NCI-H524 (cell line): Measurements from ENCODE around the gene COL8A1.
A peak's percentile ranks its signal among the peaks of the same experiment; 100 is the strongest.

Experiments
- DNase-seq, 2 experiments: peaks; one replicate each; lab custom pipeline; 2025; lab: John Stamatoyannopoulos, UW

Gene COL8A1

DNA sequence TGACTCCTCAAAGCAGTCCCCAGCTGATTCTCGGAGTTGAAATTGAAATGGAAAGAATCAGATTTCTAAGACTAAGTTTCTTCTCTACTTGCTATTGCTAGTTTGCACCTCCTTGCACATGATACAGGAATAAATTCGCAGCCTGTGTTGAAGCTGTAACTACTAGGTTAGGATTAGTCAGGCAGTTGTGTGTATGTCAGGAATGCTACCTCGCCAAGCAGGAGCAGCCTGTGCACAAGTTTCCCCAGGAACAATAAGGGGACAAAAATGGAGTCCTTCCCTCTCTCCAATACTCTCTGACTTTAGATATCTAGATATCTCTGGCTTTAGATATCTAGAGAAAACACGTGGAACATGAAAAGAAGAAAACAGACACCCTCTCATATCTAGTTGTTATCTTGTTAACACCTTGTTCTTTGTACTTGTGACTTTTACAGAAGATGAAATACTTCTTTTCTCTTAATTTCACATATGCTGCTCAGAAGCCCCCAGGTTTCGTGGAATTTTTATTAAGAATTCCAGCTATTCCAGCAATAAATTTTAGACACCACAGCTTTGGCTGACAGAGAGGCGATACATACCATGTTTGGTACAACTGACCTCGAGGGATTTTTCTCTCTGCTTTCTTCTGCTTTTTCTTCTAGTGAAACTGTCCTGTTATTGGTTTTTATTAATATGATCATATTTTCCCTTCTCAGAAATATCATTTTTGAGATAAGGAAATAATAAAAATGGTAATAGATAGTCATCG is 123.2 kb downstream of the COL8A1 start:
- no peak for DNase-seq

DNA sequence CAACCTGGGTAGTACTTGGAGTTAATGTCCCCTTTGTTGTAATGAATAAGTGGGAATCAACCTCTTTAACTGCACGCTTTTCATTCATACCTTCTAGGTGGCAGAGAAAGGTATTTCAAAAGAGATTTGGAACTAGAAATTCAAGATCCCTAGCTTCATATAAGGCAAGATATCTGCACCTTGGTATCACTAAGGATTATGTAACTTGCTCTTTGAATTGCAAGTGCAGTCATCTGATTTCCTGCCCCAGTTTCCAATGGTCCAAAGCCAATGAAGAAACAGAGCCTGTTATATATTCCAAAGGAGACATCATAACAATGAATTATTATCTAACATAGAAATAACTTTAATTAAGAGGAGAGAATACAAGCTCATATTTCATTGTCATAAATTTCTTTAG is 124.5 kb downstream of the COL8A1 start:
- DNase-seq, result no peak

- no peak for DNase-seq
Measured at GRCh38 chr3:99764377-99764776, 126.0 kb downstream of the COL8A1 start.

- no peak for DNase-seq
Measured at GRCh38 chr3:99765042-99765942, 126.9 kb downstream of the COL8A1 start.

- no peak for DNase-seq
Measured at GRCh38 chr3:99767291-99767690, 128.9 kb downstream of the COL8A1 start.

GRCh38 chr3:99768126-99768525 is 129.7 kb downstream of the COL8A1 start:
- no peak for DNase-seq

- no peak for DNase-seq
Measured at GRCh38 chr3:99768808-99769501, 130.6 kb downstream of the COL8A1 start.

DNA sequence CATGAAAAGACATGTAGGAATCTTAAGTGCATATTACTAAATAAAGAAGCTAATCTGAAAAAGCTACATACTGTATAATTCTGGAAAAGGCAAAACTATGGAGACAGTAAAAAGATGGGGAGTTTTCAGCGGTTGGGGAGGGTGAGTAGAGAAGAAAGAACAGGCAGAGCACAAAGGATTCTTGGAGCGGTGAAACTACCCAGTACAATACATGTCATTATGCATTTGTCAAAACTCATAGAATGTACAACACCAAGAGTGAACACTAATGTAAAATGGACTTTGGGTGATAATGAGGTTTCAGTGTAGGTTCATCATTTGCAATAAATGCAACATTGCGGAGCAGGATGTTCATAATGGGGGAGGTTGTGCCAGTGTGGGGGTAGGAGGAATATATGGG is 133.8 kb downstream of the COL8A1 start:
- DNase-seq, result no peak

GRCh38 chr3:99772671-99773070 is 134.3 kb downstream of the COL8A1 start:
- no peak for DNase-seq

- DNase-seq, result no peak
Measured at GRCh38 chr3:99774467-99774866, 136.1 kb downstream of the COL8A1 start.

DNA sequence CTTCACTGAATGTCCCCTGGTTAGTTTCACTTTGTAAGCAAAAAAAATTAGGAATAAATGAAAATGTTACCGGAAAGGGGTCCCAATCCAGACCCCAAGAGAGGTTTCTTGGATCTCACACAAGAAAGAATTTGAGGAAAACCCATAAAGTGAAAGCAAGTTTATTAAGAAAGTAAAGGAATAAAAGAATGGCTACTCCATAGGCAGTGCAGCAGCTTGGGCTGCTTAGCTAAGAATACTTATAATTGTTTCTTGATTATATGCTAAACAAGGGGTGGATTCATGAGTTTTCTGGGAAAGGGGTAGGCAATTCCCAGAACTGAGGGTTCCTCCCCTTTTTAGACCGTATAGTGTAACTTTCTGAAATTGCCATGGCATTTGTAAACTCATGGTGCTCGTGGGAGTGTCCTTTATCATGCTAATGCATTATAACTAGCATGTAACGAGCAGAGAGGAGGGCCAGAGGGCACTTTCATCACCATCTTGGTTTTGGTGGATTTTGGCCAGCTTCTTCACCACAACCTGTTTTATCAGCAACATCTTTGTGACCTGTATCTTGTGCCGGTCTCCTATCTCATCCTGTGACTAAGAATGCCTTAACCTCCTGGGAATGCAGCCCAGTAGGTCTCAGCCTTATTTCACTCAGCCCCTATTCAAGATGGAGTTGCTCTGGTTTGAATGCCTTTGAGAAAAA is 138.3 kb downstream of the COL8A1 start:
- no peak for DNase-seq

GRCh38 chr3:99777210-99777549 is 138.8 kb downstream of the COL8A1 start:
- DNase-seq, result no peak

- DNase-seq, result peak; percentile 72 to 89
Measured at GRCh38 chr3:99777708-99778107, 139.3 kb downstream of the COL8A1 start.

DNA sequence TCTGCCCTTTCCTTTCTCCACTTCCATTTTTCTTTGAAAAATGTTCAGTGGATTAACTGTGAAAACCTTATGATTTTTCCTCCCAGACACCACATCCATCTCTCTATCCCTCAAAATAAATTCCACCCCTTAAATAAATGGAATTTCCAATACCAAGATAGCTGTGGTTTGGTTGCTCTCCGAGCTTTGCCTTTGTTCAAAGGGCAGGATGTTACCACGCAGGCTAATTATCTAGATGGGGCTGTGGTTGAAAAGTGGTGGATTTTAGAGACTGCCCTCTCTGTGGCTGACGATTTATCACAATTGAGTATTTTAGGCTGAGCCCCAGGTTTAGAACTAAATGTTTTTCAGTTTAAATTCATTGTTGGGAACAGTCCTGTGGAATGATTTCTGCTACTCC is 142.4 kb downstream of the COL8A1 start:
- DNase-seq, result no peak

GRCh38 chr3:99781761-99782160 is 143.4 kb downstream of the COL8A1 start:
- no peak for DNase-seq

DNA sequence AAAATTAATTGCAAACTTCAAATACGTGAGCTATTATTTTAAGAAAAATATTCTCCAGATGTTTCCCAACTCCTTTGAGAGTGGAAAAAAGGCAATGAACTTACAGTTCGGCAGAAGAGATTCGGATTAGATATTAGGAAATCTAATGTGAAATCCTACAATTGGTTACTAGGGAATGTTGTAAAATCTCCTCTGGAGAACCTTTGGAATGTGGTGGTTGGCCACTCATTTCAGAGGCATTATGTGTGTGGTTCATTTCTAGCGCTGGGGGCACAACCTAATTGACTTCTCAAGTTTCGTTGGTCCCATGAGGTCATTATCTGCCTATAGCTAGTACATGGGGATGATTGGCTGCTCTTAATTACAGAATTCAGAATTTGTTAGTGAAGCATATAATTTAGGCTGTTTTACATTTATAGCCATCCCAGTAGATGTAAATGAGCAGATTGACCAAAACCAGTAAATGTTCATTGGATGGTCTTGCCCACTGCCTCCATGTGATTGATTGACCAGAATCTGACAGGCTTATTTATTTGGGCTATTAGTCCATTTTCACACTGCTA is 144.7 kb downstream of the COL8A1 start:
- no peak for DNase-seq

- DNase-seq, result peak; percentile 43 to 74
Measured at GRCh38 chr3:99789011-99789721, 150.8 kb downstream of the COL8A1 start.

DNA sequence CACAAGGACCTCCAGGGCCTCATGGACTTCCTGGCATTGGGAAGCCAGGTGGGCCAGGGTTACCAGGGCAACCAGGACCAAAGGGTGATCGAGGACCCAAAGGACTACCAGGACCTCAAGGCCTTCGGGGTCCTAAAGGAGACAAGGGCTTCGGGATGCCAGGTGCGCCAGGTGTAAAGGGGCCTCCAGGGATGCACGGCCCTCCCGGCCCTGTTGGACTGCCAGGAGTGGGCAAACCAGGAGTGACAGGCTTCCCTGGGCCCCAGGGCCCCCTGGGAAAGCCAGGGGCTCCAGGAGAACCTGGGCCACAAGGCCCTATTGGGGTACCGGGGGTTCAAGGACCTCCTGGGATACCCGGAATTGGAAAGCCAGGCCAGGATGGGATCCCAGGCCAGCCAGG is 156.1 kb downstream of the COL8A1 start:
- no peak for DNase-seq

- DNase-seq, result no peak
Measured at GRCh38 chr3:99795573-99795972, 157.2 kb downstream of the COL8A1 start.

- no peak for DNase-seq
Measured at GRCh38 chr3:99799422-99799821, 161.0 kb downstream of the COL8A1 start.

- no peak for DNase-seq
Measured at GRCh38 chr3:99803297-99803696, 164.9 kb downstream of the COL8A1 start.
